Right lobe of liver (tissue), 4 donors: Measurements from ENCODE around the gene CCZ1.
"Not testable (repeated sequence)": the region's sequence is repeated elsewhere in the genome, so short reads cannot be mapped to it uniquely, and the experiment has no call there.

Source experiments
- CTCF ChIP-seq, 4 donors: fragments of 200-600 bp in 3 of 4; fragments of 450-650 bp in 1 of 4; IDR thresholded peaks; one replicate each; pipeline versions ENCODE4 v1.5.1 to v1.8.0; 2016 to 2022; ENCODE audit warnings: antibody characterized with exemption in 4 of 4, mild to moderate bottlenecking in 2 of 4
- POLR2A ChIP-seq: fragments of 450-650 bp; IDR thresholded peaks from one replicate; pipeline ENCODE4 v1.6.1; 2017; ENCODE audit warnings: antibody characterized with exemption, mild to moderate bottlenecking
- donor health status: DM: no; HTN: no; CAD: no.
- donor health status: DM: no; HTN: no; CAD: no.
- donor health status: DM: no; HTN: yes; CAD: no.

- not testable (repeated sequence) for TF ChIP-seq CTCF (IDR thresholded peaks at IDR 0.05); POLR2A
Measured at GRCh38 chr7:5930290-5930689, 31.8 kb downstream of the CCZ1 start.
